HL-60 (cell line): Measurements from ENCODE around the gene HSP90AA1.

Experiments
- CTCF ChIP-seq: IDR thresholded peaks from one replicate; pipeline ENCODE4 v1.5.1; 2011; ENCODE audit warnings: low read length, control low read depth, inconsistent platforms; ENCODE audit not compliant: insufficient read depth
- POLR2AphosphoS5 ChIP-seq: IDR thresholded peaks from 2 replicates; pipeline ENCODE4 v1.6.1; 2012; ENCODE audit warnings: low read depth

GRCh38 chr14:102095231-102095870 lies 8.5 kb upstream of the HSP90AA1 start:
- TF ChIP-seq CTCF: no peak
- no peak for TF ChIP-seq POLR2AphosphoS5
